Skeletal muscle tissue (tissue), 4 donors: Measurements from ENCODE around the gene KRTAP10-10. TPM values are rescaled to one million over a fixed set of nuclear protein-coding genes. Genes with fewer than 3 reads are reported as not detected.
"Not testable (repeated sequence)": the region's sequence is repeated elsewhere in the genome, so short reads cannot be mapped to it uniquely, and the experiment has no call there.

Experiments
- H3K27ac ChIP-seq: one replicate; pipeline ENCODE4 v1.7.0; 2013; ENCODE audit warnings: mild to moderate bottlenecking, low read depth, low read length, inconsistent platforms
- H3K27me3 ChIP-seq, 3 donors: one replicate each; pipeline ENCODE4 v1.7.0; 2013; ENCODE audit warnings: low read length in 3 of 3; ENCODE audit not compliant: control insufficient read depth in 3 of 3, insufficient read depth in 3 of 3
- H3K36me3 ChIP-seq, 3 donors: one replicate each; pipeline ENCODE4 v1.7.0; 2013; ENCODE audit warnings: low read length in 3 of 3; ENCODE audit not compliant: control insufficient read depth in 3 of 3, insufficient read depth in 3 of 3
- H3K4me1 ChIP-seq, 3 donors: one replicate each; pipeline ENCODE4 v1.7.0; 2013; ENCODE audit warnings: low read length in 3 of 3, mild to moderate bottlenecking in 3 of 3; ENCODE audit not compliant: control insufficient read depth in 3 of 3, insufficient read depth in 3 of 3
- H3K4me3 ChIP-seq, 3 donors: one replicate each; pipeline ENCODE4 v1.7.0; 2013; ENCODE audit warnings: low read length in 3 of 3
- H3K9ac ChIP-seq, 3 donors: one replicate each; pipeline ENCODE4 v1.7.0; 2013; ENCODE audit warnings: low read length in 3 of 3, mild to moderate bottlenecking in 3 of 3, moderate library complexity in 2 of 3, low read depth in 1 of 3
- H3K9me3 ChIP-seq, 3 donors: one replicate each; pipeline ENCODE4 v1.7.0; 2013; ENCODE audit warnings: low read length in 3 of 3; ENCODE audit not compliant: control insufficient read depth in 3 of 3
- total RNA-seq: library from RNA; depleted of rRNA; stranded (reverse); fragments of >200 nt; gene quantifications from one replicate; pipeline ENCODE4 v1.2.3, GENCODE V29; 2014
- donor health status: Osteomylitis.

Gene KRTAP10-10
- total RNA-seq, 1 donor from 2014 or later: not detected

- not testable (repeated sequence) for H3K9ac ChIP-seq, H3K27ac ChIP-seq
Measured at GRCh38 chr21:44637851-44638348, 744 bp downstream of the KRTAP10-10 start.

GRCh38 chr21:44638506-44639330, 1.6 kb downstream of the KRTAP10-10 start:
- H3K9ac ChIP-seq, H3K27ac ChIP-seq, H3K36me3 ChIP-seq, H3K4me3 ChIP-seq, H3K9me3 ChIP-seq, H3K4me1 ChIP-seq: not testable (repeated sequence)
- peaks cover 13 to 36% (median 30%) of the 10 kb centered on the region in 3 donors for H3K27me3 ChIP-seq

More at GRCh38 chr21:44637851-44638348, 744 bp downstream of the KRTAP10-10 start:
- H3K4me1 ChIP-seq, H3K9me3 ChIP-seq, H3K4me3 ChIP-seq, H3K36me3 ChIP-seq: not testable (repeated sequence)
- H3K27me3 ChIP-seq: peaks cover 13 to 36% (median 30%) of the 10 kb centered on the region in 3 donors

- no peak overlapping the region for H3K9ac ChIP-seq
- H3K4me1 ChIP-seq: no peaks in the 10 kb centered on the region
- peaks cover 0 to 7% (median 6%) of the 10 kb centered on the region in 3 donors for H3K9me3 ChIP-seq
- H3K27me3 ChIP-seq: peaks cover 13 to 36% (median 33%) of the 10 kb centered on the region in 3 donors
- no peak overlapping the region for H3K27ac ChIP-seq
- H3K4me3 ChIP-seq: no peak overlapping the region
- no peaks in the 10 kb centered on the region for H3K36me3 ChIP-seq
Measured at GRCh38 chr21:44639331-44639655, 2.1 kb downstream of the KRTAP10-10 start.

GRCh38 chr21:44640761-44641160, 3.6 kb downstream of the KRTAP10-10 start:
- Histone ChIP-seq H3K27me3 (peaks cover 13 to 33% (median 32%) of the 10 kb centered on the region in 3 donors), H3K36me3 (no peaks in the 10 kb centered on the region), H3K9me3 (peaks cover 0 to 7% (median 6%) of the 10 kb centered on the region in 3 donors), H3K27ac (no peak overlapping the region), H3K4me3 (no peak overlapping the region), H3K4me1 (no peaks in the 10 kb centered on the region), H3K9ac (no peak overlapping the region)

GRCh38 chr21:44643741-44644310, 6.7 kb downstream of the KRTAP10-10 start:
- Histone ChIP-seq H3K27me3 (peaks cover 20 to 34% (median 34%) of the 10 kb centered on the region in 3 donors), H3K9ac (no peak overlapping the region), H3K36me3 (no peaks in the 10 kb centered on the region), H3K4me3 (no peak overlapping the region), H3K9me3 (peaks cover 0 to 7% (median 6%) of the 10 kb centered on the region in 3 donors), H3K27ac (no peak overlapping the region), H3K4me1 (no peaks in the 10 kb centered on the region)

- peaks cover 19 to 35% (median 29%) of the 10 kb centered on the region in 3 donors for H3K27me3 ChIP-seq
- no peaks in the 10 kb centered on the region for H3K4me1 ChIP-seq
- H3K36me3 ChIP-seq: no peaks in the 10 kb centered on the region
- no peak overlapping the region for H3K9ac ChIP-seq
- peaks cover 0 to 7% (median 6%) of the 10 kb centered on the region in 3 donors for H3K9me3 ChIP-seq
- H3K27ac ChIP-seq: no peak overlapping the region
- H3K4me3 ChIP-seq: no peak overlapping the region
Measured at GRCh38 chr21:44644878-44645277, 7.7 kb downstream of the KRTAP10-10 start.

- peaks cover 18 to 27% (median 26%) of the 10 kb centered on the region in 3 donors for H3K27me3 ChIP-seq
- not testable (repeated sequence) for H3K4me1 ChIP-seq, H3K4me3 ChIP-seq, H3K36me3 ChIP-seq, H3K9me3 ChIP-seq, H3K27ac ChIP-seq, H3K9ac ChIP-seq
Measured at GRCh38 chr21:44646366-44647221, 9.4 kb downstream of the KRTAP10-10 start, which contains the start of gene KRTAP10-11. TSS of gene KRTAP10-11 (plus strand) at chr21:44646414. CDS start at chr21:44646459, 45 bp downstream.

- H3K27ac ChIP-seq: no peak overlapping the region
- peaks cover 0 to 4% (median 0%) of the 10 kb centered on the region in 3 donors for H3K9me3 ChIP-seq
- no peak overlapping the region for H3K9ac ChIP-seq
- no peaks in the 10 kb centered on the region for H3K36me3 ChIP-seq
- H3K4me3 ChIP-seq: no peak overlapping the region
- no peaks in the 10 kb centered on the region for H3K4me1 ChIP-seq
- peaks cover 18 to 27% (median 26%) of the 10 kb centered on the region in 3 donors for H3K27me3 ChIP-seq
Measured at GRCh38 chr21:44647222-44647552, 10.0 kb downstream of the KRTAP10-10 start.

GRCh38 chr21:44648557-44649311, 11.6 kb downstream of the KRTAP10-10 start:
- H3K36me3 ChIP-seq: no peaks in the 10 kb centered on the region
- H3K4me3 ChIP-seq: no peak overlapping the region
- H3K9ac ChIP-seq: no peak overlapping the region
- peaks cover 18 to 29% (median 28%) of the 10 kb centered on the region in 3 donors for H3K27me3 ChIP-seq
- H3K9me3 ChIP-seq: peaks cover 0 to 4% (median 0%) of the 10 kb centered on the region in 3 donors
- no peaks in the 10 kb centered on the region for H3K4me1 ChIP-seq
- H3K27ac ChIP-seq: no peak overlapping the region
